ENCODE results near the gene SLC6A12.

DNA sequence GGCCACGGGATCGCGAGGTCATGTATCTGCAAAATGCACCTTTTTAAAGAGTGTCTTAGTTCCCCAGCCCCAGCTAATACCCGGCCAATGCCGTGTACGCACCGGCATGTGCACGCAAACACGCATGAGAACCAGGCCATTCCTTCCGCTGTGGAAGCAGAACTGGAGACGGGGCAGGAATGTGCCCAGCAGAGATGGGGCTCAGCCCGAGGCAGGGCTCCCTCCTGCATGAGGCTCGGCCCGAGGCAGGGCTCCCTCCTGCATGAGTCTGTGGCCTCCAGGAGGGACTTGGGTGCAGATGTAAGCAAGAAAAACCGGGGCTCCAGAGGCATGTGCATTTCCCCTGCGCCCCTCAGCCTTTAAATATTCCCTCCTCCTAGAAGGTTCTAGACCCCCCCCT is 38.2 kb downstream of the SLC6A12 start:
- TF ChIP-seq POLR2A (IDR thresholded peaks at IDR 0.05) (no peak), CTCF (IDR thresholded peaks at IDR 0.05 in 4 of 5, conservative IDR thresholded peaks at IDR 0.05 in 1 of 5) (no peak)

All from gastrocnemius medialis (tissue), 4 donors.